Epithelial cell of esophagus (primary cell): Measurements from ENCODE around the gene HLA-F.

Source experiments
- DNase-seq: peaks from one replicate; pipeline ENCODE4 v3.0.0; 2010; ENCODE audit warnings: low read depth
- H3K4me3 ChIP-seq: 2 replicates; pipeline ENCODE4 v1.5.1; 2011; ENCODE audit warnings: mild to moderate bottlenecking, low read length, control low read depth
- CTCF ChIP-seq: IDR thresholded peaks from 2 replicates; pipeline ENCODE4 v1.5.1; 2011; ENCODE audit warnings: low read depth, mild to moderate bottlenecking, low read length, control low read depth, inconsistent platforms; ENCODE audit not compliant: insufficient read depth; ENCODE audit errors: missing control alignments

The HLA-F gene

GRCh38 chr6:29753309-29753644 lies 30.0 kb downstream of the HLA-F start:
- DNase-seq = no peak
- peak overlapping the region; percentile 65 for H3K4me3 ChIP-seq
- no peak for TF ChIP-seq CTCF

GRCh38 chr6:29755295-29755871 lies 32.1 kb downstream of the HLA-F start:
- DNase-seq = peak; percentile 39
- no peak overlapping the region for H3K4me3 ChIP-seq
- TF ChIP-seq CTCF = no peak

- no peak for DNase-seq
- TF ChIP-seq CTCF = no peak
- no peak overlapping the region for H3K4me3 ChIP-seq
Observed at GRCh38 chr6:29757282-29757681, 34.0 kb downstream of the HLA-F start.

- TF ChIP-seq CTCF = no peak
- no peak for DNase-seq
- H3K4me3 ChIP-seq = no peak overlapping the region
Observed at GRCh38 chr6:29757701-29758293, 34.6 kb downstream of the HLA-F start.

DNA sequence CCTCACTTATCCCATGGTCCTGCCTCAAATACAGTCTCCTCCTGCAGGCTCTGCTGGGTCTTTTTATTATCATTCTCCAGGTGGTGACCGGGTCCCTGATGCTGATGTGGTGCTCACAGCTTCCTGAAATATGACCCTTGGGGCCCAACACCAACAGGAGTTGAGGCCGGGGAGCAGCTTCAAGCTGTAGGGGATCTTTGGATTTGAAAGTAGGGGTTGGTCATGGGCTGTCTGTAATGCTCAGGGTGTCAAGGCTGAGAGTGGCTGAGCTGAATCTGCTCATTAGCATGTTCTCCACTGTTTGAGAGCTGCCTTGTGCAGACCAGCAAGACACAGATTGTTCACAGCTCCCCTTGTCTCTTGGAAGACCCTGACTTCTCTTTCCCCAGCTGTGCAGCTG lies 35.5 kb downstream of the HLA-F start:
- H3K4me3 ChIP-seq = no peak overlapping the region
- no peak for DNase-seq
- no peak for TF ChIP-seq CTCF

DNA sequence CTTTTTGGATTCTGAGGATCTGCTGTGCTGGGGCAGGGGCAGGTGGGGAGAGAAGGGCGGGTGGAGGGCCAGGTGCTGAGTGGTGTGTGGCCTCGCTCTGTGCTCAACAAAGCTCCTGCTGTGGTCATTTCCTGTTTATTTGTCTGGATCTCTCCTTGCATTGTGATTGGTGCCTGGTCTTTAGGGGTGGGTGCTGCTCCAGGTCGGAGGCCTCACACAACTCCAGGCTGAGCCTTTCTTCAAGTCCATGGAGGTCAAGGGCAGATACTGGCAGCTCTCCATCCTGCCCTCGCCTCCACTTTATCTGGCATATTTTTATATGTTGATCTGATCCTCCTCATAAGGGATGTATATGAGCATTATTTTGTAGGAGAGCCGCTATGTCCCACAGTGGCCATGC lies 36.2 kb downstream of the HLA-F start:
- no peak for DNase-seq
- H3K4me3 ChIP-seq = no peak overlapping the region
- TF ChIP-seq CTCF = no peak

DNA sequence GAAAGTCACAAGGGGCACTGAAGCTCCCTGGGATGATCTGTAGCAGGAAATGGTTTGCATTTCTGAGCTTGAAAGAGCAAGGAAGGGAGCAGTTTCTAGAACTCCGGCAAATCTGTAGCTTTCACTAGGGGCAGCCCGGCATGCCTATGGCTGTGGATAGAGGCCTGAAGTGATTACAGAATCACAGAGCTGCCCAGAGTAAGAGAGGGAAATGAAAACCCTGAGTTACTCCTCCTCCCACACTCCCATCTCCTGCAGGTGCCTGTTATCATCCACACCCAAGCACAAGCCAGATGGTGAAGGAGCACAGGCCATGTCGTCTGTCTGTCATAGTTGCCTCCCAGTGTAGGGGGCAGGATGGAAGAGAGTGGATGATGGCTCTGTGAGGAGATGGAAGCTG lies 37.1 kb downstream of the HLA-F start:
- DNase-seq = no peak
- no peak for TF ChIP-seq CTCF
- H3K4me3 ChIP-seq = no peak overlapping the region
